GM12891 (cell line): ENCODE data around the gene CABLES1.

Experiments used
- DNase-seq: peaks from one replicate; pipeline ENCODE4 v3.0.0; 2011; ENCODE audit warnings: low spot score; ENCODE audit not compliant: insufficient read length
- FAIRE-seq: peaks from 2 replicates; lab custom pipeline; 2011; peaks lifted over from hg19 to GRCh38; lab: Jason Lieb, UNC
- PAX5 ChIP-seq: IDR thresholded peaks from 2 replicates; pipeline ENCODE4 v1.6.1; 2011; ENCODE audit warnings: low read length, moderate library complexity, mild to moderate bottlenecking; ENCODE audit not compliant: insufficient read depth, severe bottlenecking
- POLR2A ChIP-seq: IDR thresholded peaks from 2 replicates; pipeline ENCODE4 v1.6.1; 2011; ENCODE audit warnings: low read depth, low read length, control low read depth
- POLR2AphosphoS5 ChIP-seq: IDR thresholded peaks from 2 replicates; pipeline ENCODE4 v1.6.1; 2011; ENCODE audit warnings: low read depth, low read length, control low read depth
- POU2F2 ChIP-seq: IDR thresholded peaks from 2 replicates; pipeline ENCODE4 v1.6.1; 2011; ENCODE audit warnings: low read depth, mild to moderate bottlenecking, control low read depth, low read length, moderate library complexity
- SPI1 ChIP-seq: IDR thresholded peaks from 2 replicates; pipeline ENCODE4 v1.6.1; 2011; ENCODE audit warnings: low read depth, low read length, control low read depth
- TAF1 ChIP-seq: IDR thresholded peaks from 2 replicates; pipeline ENCODE4 v1.6.1; 2011; ENCODE audit warnings: low read depth, low read length, control low read depth

Gene CABLES1

DNA sequence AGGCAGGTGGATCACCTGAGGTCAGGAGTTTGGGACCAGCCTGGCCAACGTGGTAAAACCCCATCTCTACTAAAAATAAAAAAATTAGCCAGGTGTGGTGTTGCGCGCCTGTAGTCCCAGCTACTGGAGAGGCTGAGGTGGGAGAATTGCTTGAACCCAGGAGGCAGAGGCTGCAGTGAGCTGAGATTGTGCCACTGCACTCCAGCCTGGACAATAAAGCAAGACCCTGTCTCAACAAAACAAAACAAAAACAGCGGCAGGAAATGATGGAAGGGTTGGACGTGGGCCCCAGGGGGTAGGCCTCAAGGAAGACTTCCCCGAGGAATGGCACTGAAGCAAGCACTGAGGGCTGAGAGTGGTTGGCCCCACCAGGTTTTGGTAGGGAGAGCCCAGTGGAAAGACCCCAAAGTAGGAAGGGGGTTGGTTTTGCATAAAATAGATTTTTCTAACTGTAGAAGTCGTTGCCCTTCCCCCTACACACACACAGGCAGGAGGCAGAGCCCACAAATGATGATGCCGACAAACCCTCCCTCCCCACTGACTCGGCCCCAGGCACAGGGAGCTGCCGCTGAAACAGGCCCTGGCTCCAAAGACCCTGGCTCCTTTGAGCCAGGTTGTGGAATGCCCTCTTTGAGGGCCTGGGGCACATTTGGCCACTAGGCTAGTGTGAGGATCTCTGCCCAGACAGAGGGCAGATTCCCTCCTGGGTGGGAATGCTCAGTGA lies 104.8 kb downstream of the CABLES1 start:
- FAIRE-seq (no peak), DNase-seq (no peak)
- TF ChIP-seq POLR2A (no peak), POU2F2 (peak; percentile 34; the same call in 1 of the 2 replicates)

DNA sequence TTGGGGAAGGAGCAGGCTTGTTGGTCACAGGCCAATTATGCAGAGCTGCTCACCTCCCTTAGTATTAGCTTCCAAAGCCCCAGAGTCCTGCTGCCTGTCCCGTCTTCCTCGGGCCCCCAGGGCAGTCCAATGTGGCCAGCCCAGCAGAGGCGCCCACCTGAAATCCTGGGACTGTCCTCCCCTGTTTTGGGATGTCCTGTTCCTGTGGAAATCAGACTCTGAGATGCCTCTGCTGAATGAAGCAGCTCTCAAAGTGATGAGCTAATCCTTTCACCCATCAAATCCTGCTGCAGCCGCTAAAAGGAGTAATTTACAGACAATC lies 105.3 kb downstream of the CABLES1 start:
- TF ChIP-seq POU2F2 (no peak), TAF1 (no peak), POLR2A (no peak), SPI1 (no peak), POLR2AphosphoS5 (no peak), PAX5 (no peak)
- DNase-seq (no peak), FAIRE-seq (no peak)

DNA sequence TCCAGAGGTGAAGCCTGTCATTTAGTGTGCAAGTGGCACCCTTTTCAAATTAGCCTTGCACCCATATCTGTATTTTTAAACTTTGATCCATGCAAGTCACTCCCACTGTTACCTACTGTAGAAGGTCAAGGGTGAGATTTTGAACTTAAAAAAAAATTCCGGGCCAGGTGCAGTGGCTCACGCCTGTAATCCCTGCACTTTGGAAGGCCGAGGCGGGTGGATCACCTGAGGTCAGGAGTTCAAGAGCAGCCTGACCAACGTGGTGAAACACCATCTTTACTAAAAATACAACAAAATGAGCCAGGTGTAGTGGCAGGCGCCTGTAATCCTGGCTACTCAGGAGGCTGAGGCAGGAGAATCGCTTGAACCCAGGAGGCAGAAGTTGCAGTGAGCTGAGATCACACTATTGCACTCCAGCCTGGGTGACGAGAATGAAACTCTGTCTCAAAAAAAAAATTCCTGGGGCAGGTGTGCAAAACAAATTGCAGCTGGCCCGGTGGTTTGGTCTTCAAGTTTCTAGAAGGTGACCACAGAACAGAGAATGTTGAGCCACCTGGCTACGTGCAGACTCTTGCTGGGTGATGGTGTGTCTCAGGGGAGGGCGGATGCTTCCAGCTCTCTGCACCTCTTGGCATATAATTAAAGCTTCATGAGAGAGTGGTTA lies 106.7 kb downstream of the CABLES1 start:
- DNase-seq (peak; percentile 74), FAIRE-seq (peak; percentile 89)
- TF ChIP-seq POLR2AphosphoS5: peak; percentile 36; the same call in 1 of the 2 replicates

DNA sequence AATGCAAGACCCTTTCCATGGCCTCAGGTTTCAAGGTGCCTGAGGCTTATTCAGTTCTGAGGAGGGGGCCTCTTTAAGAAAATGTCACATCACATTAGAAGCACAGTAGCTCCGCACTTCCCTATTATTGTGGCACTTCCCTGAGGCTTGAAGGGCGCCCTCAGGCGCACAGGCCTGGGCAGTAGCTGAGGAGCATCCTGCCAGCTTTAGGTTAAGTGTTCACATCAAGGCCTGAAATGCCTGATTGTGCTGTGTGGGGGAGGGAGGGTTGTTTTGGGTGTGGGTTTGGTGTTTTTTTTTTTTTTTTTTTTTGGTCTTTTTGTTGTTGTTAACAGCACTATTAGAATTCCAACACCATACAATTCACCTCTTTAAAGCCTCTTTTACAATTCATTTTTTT lies 107.9 kb downstream of the CABLES1 start:
- no peak for DNase-seq
- TF ChIP-seq PAX5 (no peak), SPI1 (peak; percentile 78)
- FAIRE-seq: peak; percentile 80

DNA sequence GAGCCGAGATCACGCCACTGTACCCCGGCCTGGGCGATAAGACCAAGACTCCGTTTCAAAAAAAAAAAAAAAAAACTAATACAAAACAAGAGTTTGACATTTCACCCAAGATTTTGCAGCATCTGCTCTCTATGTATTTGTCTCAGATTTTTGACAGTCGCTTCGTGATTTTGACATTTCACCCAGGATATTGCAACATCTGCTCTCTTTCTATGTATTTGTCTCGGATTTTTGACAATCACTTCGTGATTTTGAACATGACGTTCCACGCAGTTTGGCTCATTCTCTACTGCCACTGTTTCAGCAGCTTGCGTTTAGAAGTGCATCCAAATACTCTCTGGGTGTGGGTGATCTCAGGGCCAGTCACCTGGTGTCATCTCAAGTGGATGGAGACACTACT lies 108.5 kb downstream of the CABLES1 start:
- FAIRE-seq: no peak
- DNase-seq: no peak
- no peak for TF ChIP-seq TAF1
- TF ChIP-seq POU2F2: no peak
- no peak for TF ChIP-seq PAX5
- TF ChIP-seq SPI1: no peak
- no peak for TF ChIP-seq POLR2AphosphoS5
- TF ChIP-seq POLR2A: no peak

DNA sequence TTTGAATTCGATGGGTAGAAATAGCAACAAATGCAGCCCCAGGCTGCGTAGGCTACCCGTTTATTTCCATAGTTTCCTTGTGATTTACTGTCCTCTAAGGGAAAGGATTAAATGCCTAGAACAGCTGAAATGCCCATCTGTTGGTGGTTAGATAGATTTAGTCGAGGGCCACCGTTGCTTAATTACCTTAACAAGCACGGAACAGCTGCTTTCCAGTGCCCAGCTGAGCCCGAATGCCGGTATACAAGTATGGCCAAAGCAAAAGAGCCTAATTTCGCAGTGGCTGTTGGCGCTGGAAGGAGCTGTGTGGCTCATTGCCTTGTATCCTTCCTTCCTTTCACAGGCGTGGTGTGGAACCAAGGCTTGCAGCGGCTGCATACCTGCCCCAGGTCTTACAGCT lies 109.1 kb downstream of the CABLES1 start:
- no peak for TF ChIP-seq POU2F2
- TF ChIP-seq POLR2A: no peak
- no peak for TF ChIP-seq PAX5
- TF ChIP-seq TAF1: no peak
- TF ChIP-seq POLR2AphosphoS5: no peak
- DNase-seq: no peak

DNA sequence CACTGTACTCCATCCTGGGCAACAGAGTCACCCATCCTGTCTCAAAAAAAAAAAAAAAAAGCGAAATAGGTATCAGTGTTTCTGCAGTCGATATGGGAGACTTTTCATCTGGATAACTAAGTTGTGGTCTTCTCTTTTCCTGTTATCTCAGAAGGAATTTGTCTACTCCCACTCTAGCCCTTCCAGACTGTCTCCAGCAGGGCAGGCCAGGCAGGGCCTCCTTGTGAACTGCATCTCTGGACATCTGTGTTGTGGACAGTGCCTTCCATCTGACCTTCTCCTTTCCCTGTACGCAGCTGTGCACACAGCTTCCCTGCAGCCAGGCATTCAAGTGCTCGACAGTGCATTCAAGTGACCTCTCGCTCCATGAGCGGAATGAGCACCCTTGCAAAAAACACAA lies 110.2 kb downstream of the CABLES1 start:
- TF ChIP-seq POLR2A (no peak), POLR2AphosphoS5 (no peak), POU2F2 (no peak), SPI1 (no peak), TAF1 (no peak), PAX5 (no peak)
- no peak for FAIRE-seq
- DNase-seq: no peak

More for the DNA sequence above, 109.1 kb downstream of the CABLES1 start:
- no peak for FAIRE-seq

DNA sequence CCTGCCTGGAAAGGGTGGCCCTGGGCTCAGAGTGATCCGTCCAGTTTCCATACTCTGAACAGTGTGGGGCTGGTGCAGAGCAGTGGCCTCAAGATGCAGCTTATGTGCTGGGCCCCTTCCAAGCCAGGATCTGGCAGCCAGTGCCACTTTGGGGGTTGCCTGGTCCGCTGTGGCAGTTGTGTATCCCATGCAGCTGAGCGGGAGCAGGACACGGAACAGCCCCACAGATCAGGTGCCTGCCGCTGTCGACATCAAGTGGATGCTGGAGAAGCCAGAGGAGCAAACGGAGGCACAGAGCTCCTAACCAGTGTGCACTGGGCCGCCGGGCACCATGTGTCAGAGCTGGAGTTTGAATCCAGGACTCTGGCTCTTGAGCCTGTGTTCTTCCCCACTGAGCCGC lies 112.0 kb downstream of the CABLES1 start:
- TF ChIP-seq POLR2A: no peak
- no peak for TF ChIP-seq POU2F2
- TF ChIP-seq POLR2AphosphoS5: no peak
- no peak for TF ChIP-seq TAF1
- TF ChIP-seq SPI1: no peak
- TF ChIP-seq PAX5: no peak
- DNase-seq (no peak), FAIRE-seq (no peak)

DNA sequence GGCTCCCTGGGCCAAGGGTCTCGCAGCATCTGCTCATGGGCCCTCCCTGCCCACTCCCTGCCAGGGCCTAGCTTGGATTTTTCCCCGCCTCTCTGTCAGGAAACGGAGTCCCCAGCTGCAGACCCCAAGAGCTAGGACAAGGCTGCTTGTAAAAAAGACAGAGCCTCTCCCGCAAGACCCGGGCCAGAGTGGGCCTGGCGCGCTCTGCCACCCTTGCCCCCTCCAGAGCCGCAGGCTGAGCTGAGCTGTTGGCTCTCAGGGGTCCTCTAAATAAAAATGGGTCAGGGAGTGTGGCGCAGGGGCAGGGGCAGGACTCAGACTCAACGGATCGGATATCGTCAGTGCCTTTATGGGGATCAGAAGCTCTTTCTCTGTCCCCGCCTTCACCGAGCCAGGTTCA lies 112.6 kb downstream of the CABLES1 start:
- FAIRE-seq (no peak), DNase-seq (no peak)
- TF ChIP-seq POU2F2: no peak
- TF ChIP-seq PAX5: no peak
- TF ChIP-seq SPI1: no peak
- TF ChIP-seq TAF1: no peak
- no peak for TF ChIP-seq POLR2A
- TF ChIP-seq POLR2AphosphoS5: no peak

DNA sequence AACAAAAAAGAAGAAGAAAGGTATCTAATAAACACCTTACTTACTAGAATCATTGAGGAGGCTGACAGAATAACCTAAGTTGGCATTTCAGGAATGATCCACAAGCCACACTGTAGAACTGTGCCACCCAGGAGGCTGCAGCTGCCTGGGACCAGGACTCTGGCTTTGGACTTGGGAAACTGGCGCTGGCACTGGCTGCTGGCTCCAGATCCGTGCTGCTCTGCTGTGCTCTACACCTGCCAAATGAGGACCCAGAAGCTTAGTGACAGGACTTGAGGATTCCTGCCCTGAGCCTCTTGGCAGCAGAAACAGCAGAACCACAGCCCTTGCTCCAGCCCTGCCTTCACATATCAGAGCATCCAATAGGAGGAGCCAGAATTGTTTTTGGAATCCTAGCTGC lies 113.5 kb downstream of the CABLES1 start:
- no peak for TF ChIP-seq POLR2AphosphoS5
- TF ChIP-seq PAX5: no peak
- FAIRE-seq: no peak

More for the DNA sequence above, 113.5 kb downstream of the CABLES1 start:
- DNase-seq: no peak
